ENCODE results near the gene ATG7. TPM values are rescaled to one million over a fixed set of nuclear protein-coding genes. Genes with fewer than 3 reads are reported as not detected.

The ATG7 gene
- total RNA-seq, 2 experiments from 2014 or later = 21.7 to 28.4 TPM

GRCh38 chr3:11379238-11379823 is 107.1 kb downstream of the ATG7 start:
- Histone ChIP-seq H3K36me3 (ENCODE audit: insufficient read depth, low read length) (no peaks in the 10 kb centered on the region), H3K9me3 (ENCODE audit: low read length) (no peaks in the 10 kb centered on the region), H4K20me1 (ENCODE audit: insufficient read depth, low read length) (no peaks in the 10 kb centered on the region), H3K9me2 (ENCODE audit: insufficient read depth, low read length) (no peaks in the 10 kb centered on the region), H2AFZ (ENCODE audit: low read length) (no peak overlapping the region), H3K79me2 (ENCODE audit: insufficient read depth, low read depth, low read length) (no peaks in the 10 kb centered on the region), H3K4me1 (ENCODE audit: insufficient read depth, low read length, poor library complexity, severe bottlenecking) (peaks cover 7% of the 10 kb centered on the region), H3K4me3 (ENCODE audit: low read depth, low read length, poor library complexity, severe bottlenecking) (no peak overlapping the region), H3K27ac (ENCODE audit: low read depth, low read length, poor library complexity, severe bottlenecking) (no peak overlapping the region), H3K4me2 (ENCODE audit: low read length) (no peak overlapping the region)
- TF ChIP-seq CTCF (conservative IDR thresholded peaks at IDR 0.05; ENCODE audit: low read length) (peak; percentile 88), EZH2phosphoT487 (IDR thresholded peaks at IDR 0.05; ENCODE audit: borderline replicate concordance, low read depth, low read length) (no peak)
- ChIA-PET CTCF (ENCODE audit: unreplicated experiment) (interaction anchor here (0.5 kb wide), 1 partner anchor 447 kb away, joined by 4 read pairs; no protein-coding TSS in a partner anchor), POLR2A (interaction anchor here (0.6 to 1.4 kb wide), 4 partner anchors 11 to 455 kb away, joined by 3 to 5 read pairs (median 4); no protein-coding TSS in a partner anchor)
- DNase-seq (ENCODE audit: low spot score) = peak; percentile 53
- no TSS peak for BruUV-seq (replicated peaks)
- intact Hi-C loops (cut with micrococcal nuclease; ENCODE audit: unreplicated experiment) = loop anchor here (2.0 to 10.0 kb wide), 6 partner anchors 263 to 1105 kb away; partner anchors contain the start of genes TSEN2 and VGLL4

GRCh38 chr3:11379824-11380701 is 107.9 kb downstream of the ATG7 start:
- H3K79me2 ChIP-seq (ENCODE audit: insufficient read depth, low read depth, low read length) = no peaks in the 10 kb centered on the region
- H3K4me3 ChIP-seq (ENCODE audit: low read depth, low read length, poor library complexity, severe bottlenecking) = no peak overlapping the region
- peaks cover 7% of the 10 kb centered on the region for H3K4me1 ChIP-seq (ENCODE audit: insufficient read depth, low read length, poor library complexity, severe bottlenecking)
- BruUV-seq (replicated peaks) = no TSS peak
- intact Hi-C loops (cut with micrococcal nuclease; ENCODE audit: unreplicated experiment) = loop anchor here (2.0 to 10.0 kb wide), 6 partner anchors 263 to 1105 kb away; partner anchors contain the start of genes TSEN2 and VGLL4
- ChIA-PET CTCF (ENCODE audit: unreplicated experiment) (interaction anchor here (0.5 kb wide), 1 partner anchor 447 kb away, joined by 4 read pairs; no protein-coding TSS in a partner anchor), POLR2A (interaction anchor here (0.5 to 1.4 kb wide), 6 partner anchors 10 to 454 kb away, joined by 3 to 5 read pairs (median 3); no protein-coding TSS in a partner anchor)
- no peak for TF ChIP-seq CTCF (conservative IDR thresholded peaks at IDR 0.05; ENCODE audit: low read length)
- TF ChIP-seq EZH2phosphoT487 (IDR thresholded peaks at IDR 0.05; ENCODE audit: borderline replicate concordance, low read depth, low read length) = no peak
- H3K36me3 ChIP-seq (ENCODE audit: insufficient read depth, low read length) = no peaks in the 10 kb centered on the region
- no peaks in the 10 kb centered on the region for H4K20me1 ChIP-seq (ENCODE audit: insufficient read depth, low read length)
- H3K9me3 ChIP-seq (ENCODE audit: low read length) = no peaks in the 10 kb centered on the region
- no peak overlapping the region for H3K4me2 ChIP-seq (ENCODE audit: low read length)
- no peak overlapping the region for H2AFZ ChIP-seq (ENCODE audit: low read length)
- no peaks in the 10 kb centered on the region for H3K9me2 ChIP-seq (ENCODE audit: insufficient read depth, low read length)
- no peak for DNase-seq (ENCODE audit: low spot score)
- no peak overlapping the region for H3K27ac ChIP-seq (ENCODE audit: low read depth, low read length, poor library complexity, severe bottlenecking)

Data from OCI-LY7 (cell line).